Activated B cell treated with CpG ODN at 0.5 μM for 24 hours (primary cell): ENCODE measurements around the gene CARM1. TPM values are rescaled to one million over a fixed set of nuclear protein-coding genes. Genes with fewer than 3 reads are reported as not detected.
"Not testable (repeated sequence)": the region's sequence is repeated elsewhere in the genome, so short reads cannot be mapped to it uniquely, and the experiment has no call there.

Experiments
- ATAC-seq: fragments of 200-7000 bp; cut with Tn5 transposase; one replicate; pipeline ENCODE4 v1.10.0; 2021; ENCODE audit warnings: low read depth, mild to moderate bottlenecking, moderate library complexity
- CTCF ChIA-PET: fragments of 350-600 bp; sonication (Branson Sonifier 250); formaldehyde crosslinking; loops from one replicate; lab custom pipeline; 2021; ENCODE audit warnings: antibody characterized with exemption; lab: Charles Lee
- POLR2A ChIA-PET: fragments of 350-600 bp; sonication (Branson Sonifier 250); formaldehyde crosslinking; loops from one replicate; lab custom pipeline; 2021; ENCODE audit warnings: antibody characterized with exemption; lab: Charles Lee
- DNase-seq: peaks from one replicate; pipeline ENCODE4 v3.0.0; 2022
- H3K27ac Mint-ChIP-seq: one replicate; pipeline ENCODE4 v1.8.0; 2020; ENCODE audit warnings: mixed read lengths
- H3K27me3 Mint-ChIP-seq: one replicate; pipeline ENCODE4 v1.8.0; 2021; ENCODE audit warnings: mixed read lengths
- H3K36me3 Mint-ChIP-seq: one replicate; pipeline ENCODE4 v1.8.0; 2021; ENCODE audit warnings: low read depth, mixed read lengths
- H3K4me1 Mint-ChIP-seq: one replicate; pipeline ENCODE4 v1.8.0; 2021; ENCODE audit warnings: mixed read lengths
- H3K4me3 Mint-ChIP-seq: one replicate; pipeline ENCODE4 v1.8.0; 2020; ENCODE audit warnings: mild to moderate bottlenecking, mixed read lengths
- H3K9me3 Mint-ChIP-seq: one replicate; pipeline ENCODE4 v1.8.0; 2020; ENCODE audit warnings: mixed read lengths
- CTCF ChIP-seq: fragments of 200-600 bp; IDR thresholded peaks from one replicate; pipeline ENCODE4 v1.8.0; 2022; ENCODE audit warnings: antibody characterized with exemption, mild to moderate bottlenecking
- intact Hi-C: fragments of 100-400 bp; cut with micrococcal nuclease; formaldehyde crosslinking; loops from one replicate; pipeline ENCODE4 v1.15.1; 2024
- total RNA-seq: library from RNA; stranded (reverse); gene quantifications from 2 replicates; pipeline ENCODE4 v1.2.3, GENCODE V29; 2022

CARM1 gene
- total RNA-seq, 1 donor from 2014 or later, result 39.1 TPM

DNA sequence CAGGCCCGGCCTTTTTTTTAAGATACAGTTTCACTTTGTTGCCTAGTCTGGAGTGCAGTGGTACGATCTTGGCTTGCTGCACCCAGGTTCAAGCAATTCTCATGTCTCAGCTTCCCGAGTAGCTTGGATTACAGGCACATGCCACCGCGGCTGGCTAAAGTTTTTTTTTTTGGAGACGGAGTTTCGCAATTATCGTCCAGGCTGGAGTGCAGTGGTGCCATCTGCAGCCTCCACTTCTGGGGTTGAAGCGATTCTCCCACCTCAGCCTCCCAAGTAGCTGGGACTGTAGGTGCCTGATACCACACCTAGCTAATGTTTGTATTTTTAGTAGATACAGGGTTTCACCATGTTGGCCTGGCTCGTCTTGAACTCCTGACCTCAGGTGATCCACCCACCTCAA lies 4.9 kb upstream of the CARM1 start:
- H3K27me3 Mint-ChIP-seq, result no peaks in the 10 kb centered on the region
- no peak overlapping the region for H3K4me3 Mint-ChIP-seq
- DNase-seq, result no peak
- POLR2A ChIA-PET, result interaction anchor here (0.5 to 5.0 kb wide), 3 partner anchors 30 to 364 kb away, joined by 4 to 30 read pairs (median 28); partner anchors contain the start of genes DNM2, KEAP1 and TMED1
- intact Hi-C loops, result no loop called here
- CTCF ChIA-PET, result interaction anchor here (0.7 to 3.4 kb wide), 5 partner anchors 10 to 347 kb away, joined by 3 to 53 read pairs (median 4); partner anchors contain the start of genes DNM2 and QTRT1
- H3K9me3 Mint-ChIP-seq, result no peaks in the 10 kb centered on the region
- no peak for ATAC-seq
- TF ChIP-seq CTCF, result no peak
- H3K36me3 Mint-ChIP-seq, result no peaks in the 10 kb centered on the region
- H3K27ac Mint-ChIP-seq, result peak overlapping the region; percentile 56
- peaks cover 33% of the 10 kb centered on the region for H3K4me1 Mint-ChIP-seq

DNA sequence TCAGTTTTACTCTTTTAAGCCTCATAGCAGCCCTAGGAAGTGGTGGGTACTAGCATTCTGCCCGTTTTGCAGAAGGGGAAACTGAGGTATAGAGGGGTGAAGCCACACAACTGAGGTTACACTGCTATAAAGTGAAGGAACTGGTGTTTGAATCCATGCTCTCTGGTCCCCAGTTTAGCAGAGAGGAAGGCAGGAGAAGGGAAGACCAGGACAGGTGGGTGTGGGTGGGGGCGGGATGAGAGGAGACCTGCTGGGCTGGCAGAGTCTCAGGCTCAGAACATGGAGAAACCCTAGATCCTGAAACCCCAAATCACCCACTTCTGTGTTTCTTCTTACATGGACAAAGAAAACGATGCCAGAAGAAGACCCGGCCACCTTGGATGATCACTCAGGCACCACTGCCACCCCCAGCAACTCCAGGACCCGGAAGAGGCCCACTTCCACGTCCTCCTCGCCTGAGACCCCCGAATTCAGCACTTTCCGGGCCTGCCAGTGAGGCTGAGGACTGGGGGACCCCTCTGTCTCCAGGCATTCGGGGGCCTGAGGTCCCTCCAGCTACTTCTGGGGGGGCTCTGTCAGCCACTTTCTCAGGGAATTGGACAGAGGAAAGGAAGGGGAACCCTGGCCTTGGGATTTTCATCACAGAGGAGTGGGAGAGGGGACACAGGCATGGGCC lies 2.3 kb upstream of the CARM1 start:
- intact Hi-C loops, result no loop called here
- H3K27ac Mint-ChIP-seq, result peak overlapping the region; percentile 81
- no peaks in the 10 kb centered on the region for H3K27me3 Mint-ChIP-seq

GRCh38 chr19:10869872-10870311 lies 1.5 kb upstream of the CARM1 start:
- CTCF ChIA-PET, ATAC-seq, DNase-seq, H3K9me3 Mint-ChIP-seq, H3K27me3 Mint-ChIP-seq, H3K36me3 Mint-ChIP-seq, H3K27ac Mint-ChIP-seq: not testable (repeated sequence)
- intact Hi-C loops, result loop anchor here (2.0 to 10.0 kb wide), 6 partner anchors 218 to 1051 kb away; partner anchors contain the start of genes ANGPTL6, CDKN2D, FBXL12 and ILF3
- POLR2A ChIA-PET, result interaction anchor here (0.6 to 1.5 kb wide), 4 partner anchors 10 to 252 kb away, joined by 3 to 16 read pairs (median 7); no protein-coding TSS in a partner anchor
- peak overlapping the region; percentile 76 for H3K4me3 Mint-ChIP-seq
- H3K4me1 Mint-ChIP-seq, result peaks cover 42% of the 10 kb centered on the region

More for the DNA sequence above, 2.3 kb upstream of the CARM1 start:
- DNase-seq (no peak), ATAC-seq (no peak)
- TF ChIP-seq CTCF, result no peak
- Mint-ChIP-seq H3K36me3 (peaks cover under 1% of the 10 kb centered on the region), H3K4me1 (peaks cover 48% of the 10 kb centered on the region), H3K4me3 (no peak overlapping the region), H3K9me3 (no peaks in the 10 kb centered on the region)
- POLR2A ChIA-PET, result interaction anchor here (0.6 to 4.0 kb wide), 3 partner anchors 33 to 197 kb away, joined by 3 to 28 read pairs (median 6); partner anchors contain the start of gene TMED1
- CTCF ChIA-PET, result interaction anchor here (1.6 kb wide), 1 partner anchor 152 kb away, joined by 6 read pairs; the partner anchor contains the start of gene DNM2

GRCh38 chr19:10870501-10870954 lies 825 bp upstream of the CARM1 start:
- ChIA-PET POLR2A (interaction anchor here (0.5 to 1.5 kb wide), 10 partner anchors 9 to 268 kb away, joined by 3 to 16 read pairs (median 6); partner anchors contain the start of gene TMED1), CTCF (interaction anchor here (0.6 to 1.5 kb wide), 5 partner anchors 18 to 153 kb away, joined by 3 to 7 read pairs (median 5); partner anchors contain the start of genes DNM2 and TMED1)
- Mint-ChIP-seq H3K4me1 (peaks cover 42% of the 10 kb centered on the region), H3K36me3 (peaks cover 2% of the 10 kb centered on the region), H3K27me3 (no peaks in the 10 kb centered on the region), H3K9me3 (no peaks in the 10 kb centered on the region), H3K4me3 (peak overlapping the region; percentile 76), H3K27ac (peak overlapping the region; percentile 88)
- intact Hi-C loops, result loop anchor here (2.0 to 10.0 kb wide), 6 partner anchors 218 to 1052 kb away; partner anchors contain the start of genes ANGPTL6, CDKN2D, FBXL12 and ILF3
- DNase-seq (no peak), ATAC-seq (no peak)
- no peak for TF ChIP-seq CTCF

DNA sequence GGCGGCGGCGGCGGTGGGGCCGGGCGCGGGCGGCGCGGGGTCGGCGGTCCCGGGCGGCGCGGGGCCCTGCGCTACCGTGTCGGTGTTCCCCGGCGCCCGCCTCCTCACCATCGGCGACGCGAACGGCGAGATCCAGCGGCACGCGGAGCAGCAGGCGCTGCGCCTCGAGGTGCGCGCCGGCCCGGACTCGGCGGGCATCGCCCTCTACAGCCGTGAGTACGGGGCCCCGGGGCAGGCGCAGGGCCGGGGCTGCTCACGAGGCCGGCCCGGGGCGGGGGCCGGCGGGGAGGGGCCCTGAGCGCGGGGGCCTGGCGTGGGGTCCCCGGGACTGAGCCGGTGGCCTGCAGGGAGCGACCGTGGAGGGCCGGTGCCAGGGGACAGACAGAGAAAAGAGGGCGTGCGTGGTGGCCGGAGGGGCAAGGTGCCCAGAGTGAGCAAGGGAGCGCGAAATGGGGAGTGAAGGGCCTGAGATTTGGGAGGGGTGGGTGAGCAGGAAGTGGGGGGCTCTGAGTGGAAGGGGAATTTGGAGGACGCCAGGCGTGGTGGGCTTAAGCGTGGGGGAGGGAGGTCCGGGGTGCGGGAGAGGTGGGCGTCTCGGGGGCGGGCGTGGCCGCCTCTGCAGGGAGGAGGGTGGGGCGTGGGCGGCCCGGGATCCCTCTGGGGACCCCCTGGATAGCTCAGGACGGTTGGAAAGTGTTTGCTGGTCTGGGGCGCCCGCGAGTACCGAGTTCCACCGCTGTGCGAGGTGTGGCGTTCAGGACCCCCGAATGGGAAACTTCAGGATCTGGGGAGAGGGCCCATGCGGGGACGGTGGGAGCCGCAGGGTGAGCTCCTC lies 575 bp downstream of the CARM1 start:
- H3K27me3 Mint-ChIP-seq, result no peaks in the 10 kb centered on the region
- intact Hi-C loops, result loop anchor here (1.0 to 10.0 kb wide), 9 partner anchors 36 to 1053 kb away; partner anchors contain the start of genes ANGPTL6, CDKN2D, FBXL12 and ILF3
- H3K9me3 Mint-ChIP-seq, result no peaks in the 10 kb centered on the region
- peaks cover 2% of the 10 kb centered on the region for H3K36me3 Mint-ChIP-seq
- peak overlapping the region; percentile 71 for H3K27ac Mint-ChIP-seq
- ATAC-seq, result no peak
- peak; percentile 52 for DNase-seq
- H3K4me3 Mint-ChIP-seq, result peak overlapping the region; percentile 83
- H3K4me1 Mint-ChIP-seq, result peaks cover 52% of the 10 kb centered on the region
- CTCF ChIA-PET, result interaction anchor here (1.0 to 1.6 kb wide), 6 partner anchors 8 to 155 kb away, joined by 3 to 7 read pairs (median 5); partner anchors contain the start of genes DNM2 and TMED1
- POLR2A ChIA-PET, result interaction anchor here (0.5 to 3.3 kb wide), 11 partner anchors 8 to 1083 kb away, joined by 3 to 18 read pairs (median 5); partner anchors contain the start of genes DNM2 and TMED1
- no peak for TF ChIP-seq CTCF
